ENCODE results near the gene MGA. TPM values are rescaled to one million over a fixed set of nuclear protein-coding genes. Genes with fewer than 3 reads are reported as not detected.

The MGA gene
- total and polyA plus RNA-seq, 2 experiments from 2014 or later = 10.9 to 39.6 TPM

- Histone ChIP-seq H2AFZ (no peak overlapping the region), H3K27me3 (no peaks in the 10 kb centered on the region), H3K9me2 (replicated peaks; ENCODE audit: insufficient read depth) (no peaks in the 10 kb centered on the region), H3K9me3 (ENCODE audit: low read depth) (no peaks in the 10 kb centered on the region), H4K20me1 (ENCODE audit: insufficient read depth, poor library complexity, severe bottlenecking) (peaks cover 45% of the 10 kb centered on the region), H3K4me2 (no peak overlapping the region), H3K36me3 (replicated peaks; ENCODE audit: insufficient read depth, low read depth) (no peaks in the 10 kb centered on the region), H3K4me1 (ENCODE audit: insufficient read depth) (peaks cover 3% of the 10 kb centered on the region), H3K4me3 (no peak overlapping the region), H3K79me2 (peaks cover 100% of the 10 kb centered on the region), H3K27ac (no peak overlapping the region)
- DNase-seq (ENCODE audit: low spot score) = no peak
- no peak for TF ChIP-seq EZH2phosphoT487 (IDR thresholded peaks at IDR 0.05; ENCODE audit: low read depth, severe bottlenecking, unreplicated experiment)
- TF ChIP-seq, protein P1, sequence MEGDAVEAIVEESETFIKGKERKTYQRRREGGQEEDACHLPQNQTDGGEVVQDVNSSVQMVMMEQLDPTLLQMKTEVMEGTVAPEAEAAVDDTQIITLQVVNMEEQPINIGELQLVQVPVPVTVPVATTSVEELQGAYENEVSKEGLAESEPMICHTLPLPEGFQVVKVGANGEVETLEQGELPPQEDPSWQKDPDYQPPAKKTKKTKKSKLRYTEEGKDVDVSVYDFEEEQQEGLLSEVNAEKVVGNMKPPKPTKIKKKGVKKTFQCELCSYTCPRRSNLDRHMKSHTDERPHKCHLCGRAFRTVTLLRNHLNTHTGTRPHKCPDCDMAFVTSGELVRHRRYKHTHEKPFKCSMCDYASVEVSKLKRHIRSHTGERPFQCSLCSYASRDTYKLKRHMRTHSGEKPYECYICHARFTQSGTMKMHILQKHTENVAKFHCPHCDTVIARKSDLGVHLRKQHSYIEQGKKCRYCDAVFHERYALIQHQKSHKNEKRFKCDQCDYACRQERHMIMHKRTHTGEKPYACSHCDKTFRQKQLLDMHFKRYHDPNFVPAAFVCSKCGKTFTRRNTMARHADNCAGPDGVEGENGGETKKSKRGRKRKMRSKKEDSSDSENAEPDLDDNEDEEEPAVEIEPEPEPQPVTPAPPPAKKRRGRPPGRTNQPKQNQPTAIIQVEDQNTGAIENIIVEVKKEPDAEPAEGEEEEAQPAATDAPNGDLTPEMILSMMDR (IDR thresholded peaks at IDR 0.05; ENCODE audit: poor library complexity) = no peak
- no peak for TF ChIP-seq EZH2 (IDR thresholded peaks at IDR 0.05; ENCODE audit: borderline replicate concordance)
- 83% methylated on average over 1 of the region's 1 CpG for WGBS (ENCODE audit: low lambda C conversion rate, missing lambda C conversion rate)
Observed at GRCh38 chr15:41690636-41691035, 30.4 kb downstream of the MGA start.

DNA sequence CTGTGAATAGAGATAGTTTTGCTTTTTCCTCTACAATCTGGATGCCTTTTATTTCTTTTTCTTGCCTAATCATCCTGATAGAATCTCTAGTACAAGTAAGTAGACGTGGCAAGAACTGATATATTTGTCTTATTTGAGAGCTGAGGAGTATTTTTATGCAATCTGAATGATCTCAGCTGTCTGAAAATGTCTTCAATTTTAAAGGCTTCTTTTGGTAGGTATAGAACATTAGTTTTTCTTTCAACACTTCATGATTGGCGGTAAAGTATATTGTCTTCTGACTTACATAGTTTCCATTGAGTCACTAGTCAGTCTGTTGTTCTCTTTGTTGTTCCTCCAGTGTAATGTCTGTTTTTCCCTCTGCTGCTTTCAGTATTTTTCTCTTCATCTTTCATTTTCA lies 31.3 kb downstream of the MGA start:
- H3K4me1 ChIP-seq (ENCODE audit: insufficient read depth) = peaks cover 3% of the 10 kb centered on the region
- H3K27ac ChIP-seq = no peak overlapping the region
- TF ChIP-seq EZH2phosphoT487 (IDR thresholded peaks at IDR 0.05; ENCODE audit: low read depth, severe bottlenecking, unreplicated experiment) (no peak), EZH2 (IDR thresholded peaks at IDR 0.05; ENCODE audit: borderline replicate concordance) (no peak)
- TF ChIP-seq, protein P1 (IDR thresholded peaks at IDR 0.05; ENCODE audit: poor library complexity) = no peak

GRCh38 chr15:41692049-41692448 lies 31.8 kb downstream of the MGA start:
- H3K4me2 ChIP-seq = no peak overlapping the region
- no peaks in the 10 kb centered on the region for H3K9me2 ChIP-seq (replicated peaks; ENCODE audit: insufficient read depth)
- 83% methylated on average over 4 of the region's 4 CpGs for WGBS (ENCODE audit: low lambda C conversion rate, missing lambda C conversion rate)
- DNase-seq (ENCODE audit: low spot score) = no peak
- TF ChIP-seq, protein P1 (IDR thresholded peaks at IDR 0.05; ENCODE audit: poor library complexity) = no peak
- TF ChIP-seq EZH2 (IDR thresholded peaks at IDR 0.05; ENCODE audit: borderline replicate concordance) = no peak
- no peak for TF ChIP-seq EZH2phosphoT487 (IDR thresholded peaks at IDR 0.05; ENCODE audit: low read depth, severe bottlenecking, unreplicated experiment)
- H3K4me3 ChIP-seq = no peak overlapping the region
- no peak overlapping the region for H2AFZ ChIP-seq
- H4K20me1 ChIP-seq (ENCODE audit: insufficient read depth, poor library complexity, severe bottlenecking) = peaks cover 41% of the 10 kb centered on the region
- no peaks in the 10 kb centered on the region for H3K27me3 ChIP-seq
- H3K36me3 ChIP-seq (replicated peaks; ENCODE audit: insufficient read depth, low read depth) = no peaks in the 10 kb centered on the region
- H3K9me3 ChIP-seq (ENCODE audit: low read depth) = no peaks in the 10 kb centered on the region
- peaks cover 3% of the 10 kb centered on the region for H3K4me1 ChIP-seq (ENCODE audit: insufficient read depth)
- H3K79me2 ChIP-seq = peaks cover 98% of the 10 kb centered on the region
- H3K27ac ChIP-seq = no peak overlapping the region

More for the DNA sequence above, 31.3 kb downstream of the MGA start:
- Histone ChIP-seq H3K4me3 (no peak overlapping the region), H3K4me2 (no peak overlapping the region), H2AFZ (no peak overlapping the region), H4K20me1 (ENCODE audit: insufficient read depth, poor library complexity, severe bottlenecking) (peaks cover 46% of the 10 kb centered on the region), H3K9me2 (replicated peaks; ENCODE audit: insufficient read depth) (no peaks in the 10 kb centered on the region), H3K9me3 (ENCODE audit: low read depth) (no peaks in the 10 kb centered on the region), H3K27me3 (no peaks in the 10 kb centered on the region), H3K79me2 (peaks cover 98% of the 10 kb centered on the region), H3K36me3 (replicated peaks; ENCODE audit: insufficient read depth, low read depth) (no peaks in the 10 kb centered on the region)
- 89% methylated on average over 2 of the region's 2 CpGs for WGBS (ENCODE audit: low lambda C conversion rate, missing lambda C conversion rate)
- no peak for DNase-seq (ENCODE audit: low spot score)

- no peak for DNase-seq (ENCODE audit: low spot score)
- H3K4me2 ChIP-seq = no peak overlapping the region
- H3K79me2 ChIP-seq = peaks cover 97% of the 10 kb centered on the region
- 87% methylated on average over 4 of the region's 4 CpGs for WGBS (ENCODE audit: low lambda C conversion rate, missing lambda C conversion rate)
- no peaks in the 10 kb centered on the region for H3K36me3 ChIP-seq (replicated peaks; ENCODE audit: insufficient read depth, low read depth)
- peaks cover 2% of the 10 kb centered on the region for H3K4me1 ChIP-seq (ENCODE audit: insufficient read depth)
- TF ChIP-seq, protein P1 (IDR thresholded peaks at IDR 0.05; ENCODE audit: poor library complexity) = no peak
- TF ChIP-seq EZH2 (IDR thresholded peaks at IDR 0.05; ENCODE audit: borderline replicate concordance) (no peak), EZH2phosphoT487 (IDR thresholded peaks at IDR 0.05; ENCODE audit: low read depth, severe bottlenecking, unreplicated experiment) (no peak)
- H2AFZ ChIP-seq = no peak overlapping the region
- H3K9me2 ChIP-seq (replicated peaks; ENCODE audit: insufficient read depth) = no peaks in the 10 kb centered on the region
- peaks cover 29% of the 10 kb centered on the region for H4K20me1 ChIP-seq (ENCODE audit: insufficient read depth, poor library complexity, severe bottlenecking)
- no peak overlapping the region for H3K27ac ChIP-seq
- H3K4me3 ChIP-seq = no peak overlapping the region
- H3K27me3 ChIP-seq = no peaks in the 10 kb centered on the region
- H3K9me3 ChIP-seq (ENCODE audit: low read depth) = no peaks in the 10 kb centered on the region
Observed at GRCh38 chr15:41693757-41694156, 33.6 kb downstream of the MGA start.

All from hepatocyte (in vitro differentiated cells).